ENCODE results near the gene KLK2.

The KLK2 gene

DNA sequence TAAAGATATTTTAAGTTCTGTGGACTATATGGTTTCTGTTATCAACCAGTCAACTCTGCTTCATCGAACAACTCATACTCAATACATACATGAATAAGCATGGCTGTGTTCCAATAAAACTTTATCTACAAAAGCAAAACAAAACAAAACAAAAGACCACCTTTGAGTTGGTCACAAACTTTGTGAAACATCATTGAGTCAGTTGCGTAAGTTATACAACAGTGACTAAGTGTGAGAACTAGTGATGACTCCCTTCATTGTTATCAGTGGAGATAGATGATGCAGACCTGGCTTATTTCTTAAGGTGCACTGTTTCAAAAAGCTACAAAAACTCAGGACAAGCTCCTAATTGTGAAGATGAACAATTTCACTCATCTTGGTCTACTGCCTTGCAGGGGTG, 52.5 kb downstream of the KLK2 start:
- no peak for TF ChIP-seq CTCF (IDR thresholded peaks at IDR 0.05; ENCODE audit: low read depth, low read length)
- H3K4me3 ChIP-seq (ENCODE audit: low read depth, low read length), result no peak overlapping the region

DNA sequence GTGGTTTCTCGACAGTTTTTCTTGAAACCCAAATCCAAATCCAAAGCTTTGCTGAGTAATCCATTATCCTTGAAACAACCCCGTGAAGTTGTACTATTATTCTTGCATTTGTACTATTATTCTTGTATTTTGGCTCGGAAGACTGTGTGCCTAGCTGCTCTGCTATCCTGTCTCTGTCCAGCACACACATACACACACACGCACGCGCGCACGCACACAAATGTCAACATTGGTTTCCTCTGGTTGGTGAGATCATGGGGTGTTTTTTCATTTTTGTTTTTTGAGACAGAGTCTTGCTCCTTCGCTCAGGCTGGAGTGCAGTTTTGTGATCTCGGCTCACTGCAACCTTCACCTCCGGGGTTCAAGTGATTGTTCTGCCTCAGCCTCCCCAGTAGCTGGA, 52.9 kb downstream of the KLK2 start:
- no peak for TF ChIP-seq CTCF (IDR thresholded peaks at IDR 0.05; ENCODE audit: low read depth, low read length)
- no peak overlapping the region for H3K4me3 ChIP-seq (ENCODE audit: low read depth, low read length)

GRCh38 chr19:50928831-50929230, 55.6 kb downstream of the KLK2 start:
- no peak for TF ChIP-seq CTCF (IDR thresholded peaks at IDR 0.05; ENCODE audit: low read depth, low read length)
- H3K4me3 ChIP-seq (ENCODE audit: low read depth, low read length), result no peak overlapping the region

All from WI38 (cell line).